OCI-LY3 (cell line): Measurements from ENCODE around the gene ME3.

ENCODE experiments used
- EZH2phosphoT487 ChIP-seq: fragments of 200-600 bp; shearing (Covaris generic); IDR thresholded peaks from 2 replicates; pipeline ENCODE4 v1.6.1; 2018; ENCODE audit warnings: antibody characterized with exemption, mixed run types, low read depth
- TF ChIP-seq, protein P1 (sequence below): fragments of 200-600, 300-600 bp; sonication (generic); IDR thresholded peaks from 2 replicates; pipeline ENCODE4 v1.5.1; 2014; ENCODE audit warnings: antibody characterized with exemption, low read length, low read depth

DNA sequence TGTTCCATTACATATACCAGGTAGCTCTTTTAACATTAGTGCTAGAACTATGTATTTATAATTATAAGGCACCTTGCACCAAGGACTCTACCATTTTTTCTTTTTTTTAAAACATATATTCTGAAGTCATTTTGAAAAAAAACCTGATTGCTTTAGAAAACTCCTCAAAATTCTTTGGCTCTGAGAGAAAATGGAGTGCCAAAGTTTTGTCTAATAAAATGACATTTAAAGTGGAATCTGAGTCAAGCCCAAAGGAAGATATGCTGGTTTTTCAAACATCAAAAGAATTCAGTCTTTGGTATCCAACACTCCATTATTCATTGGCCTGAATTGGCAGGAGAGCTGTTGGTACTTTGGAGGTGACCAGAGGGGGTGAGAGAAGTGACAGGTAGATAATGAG lies 116.5 kb downstream of the ME3 start:
- TF ChIP-seq, protein P1, sequence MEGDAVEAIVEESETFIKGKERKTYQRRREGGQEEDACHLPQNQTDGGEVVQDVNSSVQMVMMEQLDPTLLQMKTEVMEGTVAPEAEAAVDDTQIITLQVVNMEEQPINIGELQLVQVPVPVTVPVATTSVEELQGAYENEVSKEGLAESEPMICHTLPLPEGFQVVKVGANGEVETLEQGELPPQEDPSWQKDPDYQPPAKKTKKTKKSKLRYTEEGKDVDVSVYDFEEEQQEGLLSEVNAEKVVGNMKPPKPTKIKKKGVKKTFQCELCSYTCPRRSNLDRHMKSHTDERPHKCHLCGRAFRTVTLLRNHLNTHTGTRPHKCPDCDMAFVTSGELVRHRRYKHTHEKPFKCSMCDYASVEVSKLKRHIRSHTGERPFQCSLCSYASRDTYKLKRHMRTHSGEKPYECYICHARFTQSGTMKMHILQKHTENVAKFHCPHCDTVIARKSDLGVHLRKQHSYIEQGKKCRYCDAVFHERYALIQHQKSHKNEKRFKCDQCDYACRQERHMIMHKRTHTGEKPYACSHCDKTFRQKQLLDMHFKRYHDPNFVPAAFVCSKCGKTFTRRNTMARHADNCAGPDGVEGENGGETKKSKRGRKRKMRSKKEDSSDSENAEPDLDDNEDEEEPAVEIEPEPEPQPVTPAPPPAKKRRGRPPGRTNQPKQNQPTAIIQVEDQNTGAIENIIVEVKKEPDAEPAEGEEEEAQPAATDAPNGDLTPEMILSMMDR = no peak
- TF ChIP-seq EZH2phosphoT487 = no peak
